Ammon's horn (tissue), 1 donor: ENCODE results near the gene NOL6.
"Not testable (repeated sequence)": the region's sequence is repeated elsewhere in the genome, so short reads cannot be mapped to it uniquely, and the experiment has no call there.

Experiments used
- DNase-seq: peaks from one replicate; pipeline ENCODE4 v3.0.0-alpha.2; 2016; ENCODE audit warnings: low spot score

Gene NOL6

GRCh38 chr9:33435821-33436277 lies 37.9 kb downstream of the NOL6 start:
- peak; percentile 25 for DNase-seq

- DNase-seq, result no peak
Observed at GRCh38 chr9:33434317-33435105, 39.2 kb downstream of the NOL6 start.

GRCh38 chr9:33433871-33434270 lies 39.9 kb downstream of the NOL6 start:
- no peak for DNase-seq

GRCh38 chr9:33431420-33431819 lies 42.3 kb downstream of the NOL6 start:
- no peak for DNase-seq

- no peak for DNase-seq
Observed at GRCh38 chr9:33430942-33431341, 42.8 kb downstream of the NOL6 start.

GRCh38 chr9:33429256-33429985 lies 44.3 kb downstream of the NOL6 start:
- no peak for DNase-seq

- no peak for DNase-seq
Observed at GRCh38 chr9:33426843-33427293, 46.9 kb downstream of the NOL6 start.

- no peak for DNase-seq
Observed at GRCh38 chr9:33425128-33425533, 48.6 kb downstream of the NOL6 start.

GRCh38 chr9:33424492-33424891 lies 49.2 kb downstream of the NOL6 start:
- DNase-seq, result not testable (repeated sequence)

- DNase-seq, result not testable (repeated sequence)
Observed at GRCh38 chr9:33424043-33424442, 49.7 kb downstream of the NOL6 start.

GRCh38 chr9:33419708-33420303 lies 53.9 kb downstream of the NOL6 start:
- DNase-seq, result no peak

GRCh38 chr9:33418090-33418489 lies 55.6 kb downstream of the NOL6 start:
- no peak for DNase-seq

GRCh38 chr9:33416996-33417395 lies 56.7 kb downstream of the NOL6 start:
- no peak for DNase-seq

GRCh38 chr9:33415501-33416038 lies 58.2 kb downstream of the NOL6 start:
- DNase-seq, result peak; percentile 41

- DNase-seq, result no peak
Observed at GRCh38 chr9:33414889-33415500, 58.7 kb downstream of the NOL6 start.

- no peak for DNase-seq
Observed at GRCh38 chr9:33414268-33414667, 59.5 kb downstream of the NOL6 start.
